GM18520 (cell line): ENCODE data around the gene TNN.
"Not testable (repeated sequence)": the region's sequence is repeated elsewhere in the genome, so short reads cannot be mapped to it uniquely, and the experiment has no call there.

Source experiments
- ATAC-seq: cut with Tn5 transposase; IDR thresholded peaks from one replicate; pipeline ENCODE4 v1.9.1; 2021; ENCODE audit not compliant: unreplicated experiment

TNN gene

DNA sequence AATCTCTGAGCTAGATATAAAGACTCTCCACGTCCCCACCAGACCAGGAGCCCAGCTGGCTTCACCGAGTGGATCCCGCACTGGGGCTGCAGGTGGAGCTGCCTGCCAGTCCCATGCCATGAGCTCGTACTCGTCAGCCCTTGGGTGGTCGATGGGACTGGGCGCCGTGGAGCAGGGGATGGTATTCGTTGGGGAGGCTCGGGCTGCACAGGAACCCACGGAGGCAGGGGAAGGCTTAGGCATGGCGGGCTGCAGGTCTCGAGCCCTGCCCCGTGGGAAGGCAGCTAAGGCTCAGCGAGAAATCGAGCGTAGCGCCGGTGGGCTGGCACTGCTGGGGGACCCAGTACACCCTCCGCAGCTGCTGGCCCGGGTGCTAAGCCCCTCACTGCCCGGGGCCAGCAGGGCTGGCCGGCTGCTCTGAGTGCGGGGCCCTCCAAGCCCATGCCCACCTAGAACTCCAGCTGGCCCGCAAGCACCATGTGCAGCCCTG, 40.7 kb downstream of the TNN start:
- ATAC-seq: not testable (repeated sequence)

DNA sequence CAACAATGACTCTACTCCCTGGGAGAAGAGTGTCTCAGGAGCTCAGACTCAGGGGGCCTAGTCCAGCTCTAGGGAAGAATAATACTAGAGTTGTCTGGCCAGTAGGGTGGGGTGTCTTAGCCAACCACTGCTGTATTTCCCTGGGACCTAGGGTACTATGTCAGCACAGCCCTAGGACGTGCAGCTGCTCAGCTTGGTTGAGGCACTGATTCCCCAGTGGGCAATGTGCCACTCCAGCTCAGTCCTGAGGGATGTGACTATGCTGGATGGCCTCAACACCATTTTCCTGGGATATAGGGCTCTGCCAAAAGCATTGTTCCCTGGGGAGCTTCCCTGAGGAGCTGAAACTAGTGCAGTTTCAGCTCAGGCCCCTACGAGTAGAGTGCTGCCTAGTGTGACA, 47.4 kb downstream of the TNN start:
- ATAC-seq: no peak

DNA sequence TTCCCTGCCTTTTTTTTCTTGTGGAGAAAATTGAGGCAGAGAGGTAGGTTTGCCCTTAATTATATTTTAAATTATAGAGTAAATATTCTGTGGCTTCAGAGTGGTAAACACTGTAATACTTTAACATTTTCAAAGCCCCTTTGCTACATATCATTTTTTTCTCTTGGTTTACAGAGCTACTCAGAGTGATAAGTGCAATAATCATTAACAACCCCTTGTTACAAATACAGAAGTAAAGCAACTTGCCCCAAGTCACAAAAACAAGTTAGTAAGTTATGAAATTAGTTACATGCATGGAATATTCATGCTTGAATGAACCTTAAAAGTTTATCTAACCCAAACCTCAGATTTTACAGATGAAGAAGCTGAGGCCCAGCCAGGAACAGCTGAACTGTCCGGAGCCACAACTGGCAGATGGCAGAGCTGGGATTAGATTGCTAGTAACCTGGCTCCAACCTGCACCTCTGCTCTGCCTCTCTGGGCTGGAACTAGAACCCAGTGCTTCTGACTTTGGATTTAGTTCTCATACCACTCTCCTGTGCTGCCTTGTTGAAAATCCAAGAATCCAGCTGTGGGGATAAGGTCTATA, 48.7 kb downstream of the TNN start:
- ATAC-seq: no peak

DNA sequence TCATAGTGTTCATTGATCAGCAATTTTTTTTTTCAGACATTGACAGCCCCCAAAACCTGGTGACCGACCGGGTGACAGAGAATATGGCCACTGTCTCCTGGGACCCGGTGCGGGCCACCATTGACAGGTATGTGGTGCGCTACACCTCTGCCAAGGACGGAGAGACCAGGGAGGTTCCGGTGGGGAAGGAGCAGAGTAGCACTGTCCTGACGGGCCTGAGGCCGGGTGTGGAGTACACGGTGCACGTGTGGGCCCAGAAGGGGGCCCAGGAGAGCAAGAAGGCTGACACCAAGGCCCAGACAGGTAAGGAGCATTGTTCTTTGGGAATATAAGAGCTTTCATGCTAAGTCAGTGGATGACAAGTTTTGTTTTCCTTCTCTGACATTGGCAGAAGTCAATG, 49.3 kb downstream of the TNN start:
- no peak for ATAC-seq

DNA sequence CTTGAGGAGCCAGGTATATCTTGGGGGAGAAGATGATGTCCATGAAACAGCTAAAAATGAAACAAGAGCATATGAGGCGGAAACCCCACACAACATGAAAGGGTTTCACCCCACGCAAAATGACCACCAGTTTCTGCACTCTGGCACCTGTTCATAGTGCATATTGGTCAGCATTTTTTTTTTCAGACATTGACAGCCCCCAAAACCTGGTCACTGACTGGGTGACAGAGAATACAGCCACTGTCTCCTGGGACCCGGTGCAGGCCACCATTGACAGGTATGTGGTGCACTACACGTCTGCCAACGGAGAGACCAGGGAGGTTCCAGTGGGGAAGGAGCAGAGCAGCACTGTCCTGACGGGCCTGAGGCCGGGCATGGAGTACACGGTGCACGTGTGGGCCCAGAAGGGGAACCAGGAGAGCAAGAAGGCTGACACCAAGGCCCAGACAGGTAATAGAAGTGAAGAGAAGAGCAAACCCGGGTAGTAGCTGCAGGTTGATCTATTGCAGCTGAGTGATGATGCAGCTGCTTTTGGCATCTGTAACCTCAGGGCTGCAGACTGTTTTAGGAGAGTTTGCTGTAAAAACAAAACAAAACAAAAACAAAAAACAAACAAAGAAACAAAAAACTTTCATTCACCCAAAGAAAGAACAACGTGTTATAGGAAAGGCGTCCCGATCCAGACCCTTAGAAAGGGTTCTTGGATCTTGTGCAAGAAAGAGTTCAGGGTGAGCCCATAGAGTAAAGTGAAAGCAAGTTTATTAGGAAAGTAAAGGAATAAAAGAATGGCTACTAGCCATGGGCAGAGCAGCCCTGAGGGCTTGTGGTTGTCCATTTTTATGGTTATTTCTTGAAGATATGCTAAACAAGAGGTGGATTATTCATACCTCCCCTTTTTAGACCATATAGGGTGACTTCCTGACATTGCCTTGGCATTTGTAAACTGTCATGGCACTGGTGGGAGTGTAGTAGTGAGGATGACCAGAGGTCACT, 51.0 kb downstream of the TNN start:
- no peak for ATAC-seq

DNA sequence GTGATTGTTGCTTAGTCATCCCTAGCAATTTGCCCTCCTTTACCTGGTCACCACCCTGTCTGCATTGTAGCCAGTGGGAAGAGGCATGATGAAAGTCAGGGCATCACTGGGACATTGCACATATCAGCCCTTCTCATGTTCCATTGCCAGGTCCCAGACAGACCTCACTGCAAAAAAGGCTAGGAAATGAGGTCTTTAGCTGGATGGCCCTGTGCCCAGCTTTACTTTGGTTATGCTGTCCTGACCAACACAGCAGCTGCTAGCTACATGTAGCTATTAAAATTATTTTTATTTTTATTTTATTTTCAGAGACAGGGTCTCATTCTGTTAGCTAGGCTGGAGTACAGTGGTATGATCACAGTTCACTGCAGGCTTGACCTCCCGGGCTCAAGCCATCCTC, 52.9 kb downstream of the TNN start:
- no peak for ATAC-seq

DNA sequence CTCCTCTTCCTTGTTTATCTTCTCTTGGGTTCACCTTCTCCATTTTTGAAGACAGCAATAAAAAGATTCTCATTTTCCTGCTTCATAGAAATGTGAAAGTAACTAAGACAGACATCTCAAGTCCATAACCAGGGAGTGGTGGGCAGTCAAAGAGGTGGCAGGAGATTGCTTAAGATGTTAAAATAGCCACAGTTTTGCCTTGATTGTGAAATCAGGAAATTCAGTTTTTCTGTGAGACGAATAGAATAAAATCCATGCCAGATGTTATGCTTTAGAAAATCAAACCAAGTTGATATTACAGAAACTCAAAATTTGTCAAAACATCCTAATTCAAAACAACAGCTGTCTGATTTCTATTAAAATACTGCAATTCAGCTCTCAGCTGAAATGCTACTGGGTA, 57.2 kb downstream of the TNN start:
- no peak for ATAC-seq

DNA sequence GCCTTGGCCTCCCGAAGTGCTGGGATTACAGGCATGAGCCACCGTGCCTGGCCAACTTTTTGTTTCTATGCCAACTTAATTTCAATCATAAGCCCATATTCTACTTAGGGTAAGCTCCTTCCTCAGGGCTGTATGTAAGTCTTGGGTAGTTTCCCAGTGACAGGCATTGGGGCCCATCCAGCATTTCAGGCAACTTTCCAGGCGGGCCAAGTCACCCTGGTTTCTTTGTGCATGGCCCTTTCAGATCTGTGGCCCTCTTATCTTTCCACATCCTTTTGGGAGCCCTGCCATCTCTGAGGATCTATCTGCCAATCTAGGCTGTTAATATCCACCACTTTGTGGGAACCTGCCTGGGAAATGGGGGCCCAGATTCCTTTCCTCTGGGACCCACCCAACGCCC, 58.7 kb downstream of the TNN start:
- ATAC-seq: no peak

DNA sequence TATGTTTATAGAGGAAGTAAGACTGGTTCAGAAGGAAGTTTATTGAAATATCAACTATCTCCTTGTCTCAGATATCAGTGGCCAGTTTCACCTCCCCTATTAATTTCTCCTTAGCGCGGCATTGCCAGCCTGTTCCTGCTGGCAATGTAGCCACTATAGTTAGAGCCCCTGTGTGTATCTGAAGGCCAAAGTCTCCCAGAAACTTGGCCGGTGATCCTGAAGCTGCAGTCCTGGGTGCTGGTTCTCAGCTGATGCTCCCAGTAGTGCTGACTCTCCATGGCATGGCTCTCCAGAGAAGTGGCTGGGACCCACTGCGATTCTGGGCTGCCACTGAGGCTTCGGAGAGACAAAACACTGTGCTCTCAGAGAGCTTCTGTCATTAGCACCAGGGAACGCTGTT, 59.9 kb downstream of the TNN start:
- no peak for ATAC-seq

DNA sequence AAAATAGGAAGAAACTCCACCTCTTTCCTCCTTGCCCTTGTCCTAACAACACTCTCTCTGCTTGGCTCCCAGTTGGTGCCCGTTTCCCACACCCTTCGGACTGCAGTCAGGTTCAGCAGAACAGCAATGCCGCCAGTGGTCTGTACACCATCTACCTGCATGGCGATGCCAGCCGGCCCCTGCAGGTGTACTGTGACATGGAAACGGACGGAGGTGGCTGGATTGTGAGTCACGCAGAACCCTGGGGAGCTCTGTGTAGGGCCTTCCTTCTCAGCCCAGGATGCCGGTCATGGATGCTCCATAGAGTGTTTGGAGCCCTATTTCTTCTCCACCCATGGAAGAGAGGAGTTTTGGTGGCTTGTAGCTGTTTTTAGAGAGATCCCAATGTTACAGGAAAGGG, 60.9 kb downstream of the TNN start:
- ATAC-seq: no peak

DNA sequence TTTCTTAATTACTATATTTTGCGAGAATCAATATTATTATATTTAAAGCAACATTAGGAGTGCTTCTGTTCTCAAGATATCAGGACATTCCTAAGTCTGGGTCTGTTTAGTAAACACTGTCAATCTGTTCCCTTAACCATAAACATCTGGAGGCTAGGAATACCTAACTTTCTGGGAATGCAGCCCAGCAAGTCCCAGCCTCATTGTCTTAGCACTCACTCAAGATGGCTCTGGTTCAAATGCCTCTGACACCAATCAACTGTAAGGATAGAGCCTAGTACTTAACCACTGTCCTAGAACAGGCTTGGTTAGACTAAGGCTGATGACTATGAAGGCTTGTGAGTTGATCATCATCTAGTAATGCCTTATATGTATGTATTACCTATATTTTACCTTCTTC, 61.5 kb downstream of the TNN start:
- no peak for ATAC-seq

DNA sequence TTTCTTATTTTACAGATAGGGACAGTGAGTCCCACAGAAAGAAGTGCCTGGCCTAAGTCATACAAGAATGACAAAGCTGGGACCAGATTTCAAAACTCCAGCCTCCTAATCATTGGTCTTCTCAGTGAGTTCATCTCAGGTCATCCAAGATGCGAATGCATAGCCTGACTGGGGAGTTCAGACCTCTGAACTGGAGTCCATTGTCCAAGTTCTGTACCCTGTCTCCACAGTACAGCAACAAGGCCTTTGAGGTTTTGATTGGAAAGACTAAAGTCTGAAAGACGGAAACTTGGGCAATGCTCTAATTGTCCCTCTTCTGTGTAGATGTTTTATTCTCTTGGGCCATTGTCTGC, 62.0 kb downstream of the TNN start:
- no peak for ATAC-seq

DNA sequence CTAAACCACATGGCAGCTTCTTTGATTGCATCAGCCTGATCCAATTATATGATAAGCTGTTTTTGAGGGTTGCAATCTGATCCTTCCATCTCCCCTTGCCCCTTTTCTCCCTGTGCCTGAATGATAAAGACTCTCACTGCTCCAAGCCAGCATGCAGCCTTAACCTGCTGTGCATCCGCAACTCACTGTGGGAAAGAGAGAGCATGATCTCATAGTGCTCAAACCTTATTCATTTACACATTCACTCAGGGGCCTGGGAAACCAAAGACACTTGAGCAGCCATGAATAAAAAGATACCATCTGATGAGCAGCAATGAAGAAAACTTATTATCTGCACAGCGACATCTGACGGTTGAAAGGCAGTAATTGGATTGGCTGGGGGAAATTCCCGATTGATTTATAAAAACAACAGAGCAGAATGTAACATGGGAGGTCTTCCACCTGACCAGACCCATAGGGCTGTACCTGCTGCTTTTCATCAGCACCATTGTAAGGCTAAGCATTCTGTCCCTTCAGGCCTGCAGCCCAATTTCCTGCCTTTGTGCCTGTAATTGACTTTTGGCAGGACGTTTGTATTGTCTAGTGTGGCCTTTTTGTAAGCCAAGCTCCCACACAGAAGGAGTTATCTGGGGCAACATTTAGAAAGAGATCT, 62.5 kb downstream of the TNN start:
- no peak for ATAC-seq

DNA sequence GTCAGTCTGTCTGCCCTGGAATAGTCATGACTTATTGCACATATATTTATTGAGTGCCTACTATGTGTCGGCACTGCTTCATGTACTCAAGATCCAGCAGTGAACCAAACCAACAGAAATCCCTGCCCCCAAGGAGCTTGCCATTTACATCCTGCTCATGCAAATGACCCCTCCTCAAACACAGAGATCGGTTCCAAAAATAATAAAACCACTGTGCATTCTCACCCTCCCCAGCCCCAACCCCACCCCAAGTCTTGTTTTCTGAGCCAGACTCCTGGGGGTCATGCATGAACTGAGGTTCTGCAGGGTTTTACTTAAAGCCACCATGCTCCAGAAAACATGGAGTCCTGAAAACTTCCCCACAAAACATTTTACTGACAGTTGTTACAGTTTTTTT, 63.0 kb downstream of the TNN start:
- ATAC-seq: no peak

DNA sequence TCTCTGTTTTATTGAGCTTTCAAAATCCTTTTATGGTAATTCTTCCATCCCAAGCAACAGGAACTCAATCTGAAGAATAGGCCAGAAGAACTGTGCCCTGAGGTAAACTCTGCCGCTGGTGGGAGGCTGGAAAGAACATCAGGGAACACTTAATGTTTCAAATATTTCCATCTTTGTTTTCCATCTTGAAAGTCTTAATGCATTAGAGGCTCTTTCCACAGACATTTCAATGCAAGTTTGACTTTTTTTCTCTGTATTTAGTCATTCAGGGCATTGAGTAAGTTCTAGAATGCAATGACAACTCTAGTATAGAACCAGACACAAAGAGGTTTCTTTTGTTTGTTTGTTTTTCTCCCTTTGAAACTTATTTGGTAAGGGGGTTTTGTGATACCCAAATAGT, 63.5 kb downstream of the TNN start:
- ATAC-seq: no peak

DNA sequence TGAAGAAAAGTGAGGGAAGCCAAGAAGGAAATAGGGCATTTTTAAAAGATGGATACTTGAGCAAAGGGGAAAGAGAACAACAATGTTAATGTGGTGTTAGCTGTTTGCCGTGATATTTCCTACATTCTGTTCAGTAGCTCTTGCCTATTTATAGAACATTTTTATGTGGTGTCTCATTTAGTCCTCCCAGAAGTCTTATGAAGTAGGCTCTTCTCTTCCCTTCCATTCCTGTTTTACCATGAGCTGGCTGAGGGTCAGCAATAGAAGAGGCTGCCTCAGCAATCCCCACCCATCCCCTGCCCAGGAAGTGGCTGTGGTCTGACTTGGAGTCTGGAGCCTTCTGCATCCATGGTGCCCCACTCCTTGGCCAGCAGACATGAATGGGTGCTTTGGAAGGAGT, 64.8 kb downstream of the TNN start:
- no peak for ATAC-seq

DNA sequence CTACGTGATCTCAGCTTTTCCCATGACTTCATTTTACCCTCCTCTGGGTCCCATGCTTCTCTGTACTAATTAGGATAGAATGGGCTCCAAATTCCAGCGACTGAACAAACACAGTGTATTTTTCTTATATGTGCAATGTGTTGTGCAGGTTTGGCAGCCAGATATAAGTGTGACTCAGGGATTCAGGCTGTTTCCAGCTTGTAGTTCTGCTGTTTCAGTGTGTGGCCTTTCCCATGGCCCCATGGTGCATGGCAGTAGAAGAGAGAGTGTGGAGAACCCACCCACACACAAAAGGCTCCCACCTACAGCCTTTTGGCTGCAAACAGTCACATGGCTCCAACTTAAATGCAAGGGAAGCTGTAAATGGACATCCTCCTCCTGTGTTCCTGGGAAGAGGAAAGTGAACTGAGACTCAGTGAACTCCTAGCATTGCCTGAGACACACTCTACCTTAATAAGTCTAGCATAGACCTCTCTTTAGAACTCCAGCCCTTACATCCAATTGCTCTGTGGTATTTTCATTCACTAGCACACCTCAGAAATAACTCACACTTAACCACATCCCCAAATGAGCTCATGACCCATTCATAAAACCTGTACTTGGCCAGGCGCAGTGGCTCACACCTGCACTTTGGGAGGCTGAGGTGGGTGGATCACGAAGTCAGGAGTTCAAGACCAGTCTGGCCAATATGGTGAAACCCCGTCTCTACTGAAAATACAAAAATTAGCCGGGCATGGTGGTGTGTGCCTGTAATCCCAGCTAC, 66.2 kb downstream of the TNN start:
- no peak for ATAC-seq

DNA sequence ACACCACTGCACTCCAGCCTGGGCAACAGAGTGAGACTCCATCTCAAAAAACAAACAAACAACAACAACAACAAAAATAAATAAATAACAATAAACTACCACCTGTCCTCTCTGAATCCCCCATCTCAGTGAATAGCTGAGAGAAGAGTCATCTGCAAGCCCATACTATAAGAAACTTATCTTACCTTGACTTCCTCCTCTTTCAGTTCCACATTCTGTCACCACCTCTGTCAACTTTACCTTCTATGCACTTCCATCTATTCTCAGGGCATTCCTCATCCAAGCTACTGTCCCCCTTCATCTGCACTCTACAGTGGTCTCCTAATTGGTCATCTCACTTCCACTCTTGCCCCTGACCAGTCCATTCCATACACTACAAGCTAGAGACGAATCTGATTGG, 66.9 kb downstream of the TNN start:
- ATAC-seq: no peak

DNA sequence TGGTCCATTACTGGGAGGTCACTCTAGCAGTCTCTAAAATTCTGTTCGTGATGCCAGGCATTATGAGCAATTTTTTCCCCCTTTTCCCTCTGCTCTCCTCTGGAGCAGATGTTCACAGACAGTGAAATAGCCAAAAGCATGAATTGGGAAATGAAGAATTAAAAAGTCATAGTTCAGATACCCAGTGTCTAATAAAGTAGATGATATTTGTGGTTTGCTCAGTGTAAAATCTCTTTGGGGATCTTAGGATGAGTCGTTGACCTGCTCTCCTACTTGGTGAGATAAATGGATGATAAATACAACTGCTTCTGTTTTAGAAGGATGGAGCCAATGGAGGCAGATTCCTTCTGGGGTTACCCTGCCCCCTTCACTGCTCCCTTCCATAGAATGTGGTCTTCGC, 68.6 kb downstream of the TNN start:
- no peak for ATAC-seq

DNA sequence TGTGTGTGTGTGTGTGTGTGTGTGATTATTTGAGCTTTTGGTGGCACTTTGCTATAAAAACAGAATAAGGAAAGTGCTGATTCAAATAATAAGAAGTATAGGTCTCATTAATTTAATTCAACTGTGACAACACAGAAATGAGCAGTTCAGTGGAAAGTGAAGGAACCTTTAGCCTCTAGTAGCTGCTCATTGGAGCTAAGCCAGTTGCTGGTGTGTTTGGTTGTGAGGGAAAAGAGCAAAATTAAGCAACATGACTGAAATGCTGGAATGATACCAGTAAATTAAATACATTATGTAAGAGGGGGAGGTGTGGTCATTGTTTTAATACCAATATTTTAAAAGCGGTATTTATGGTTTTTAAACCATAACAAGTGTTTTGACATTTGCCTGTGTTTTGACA, 69.7 kb downstream of the TNN start:
- ATAC-seq: no peak

DNA sequence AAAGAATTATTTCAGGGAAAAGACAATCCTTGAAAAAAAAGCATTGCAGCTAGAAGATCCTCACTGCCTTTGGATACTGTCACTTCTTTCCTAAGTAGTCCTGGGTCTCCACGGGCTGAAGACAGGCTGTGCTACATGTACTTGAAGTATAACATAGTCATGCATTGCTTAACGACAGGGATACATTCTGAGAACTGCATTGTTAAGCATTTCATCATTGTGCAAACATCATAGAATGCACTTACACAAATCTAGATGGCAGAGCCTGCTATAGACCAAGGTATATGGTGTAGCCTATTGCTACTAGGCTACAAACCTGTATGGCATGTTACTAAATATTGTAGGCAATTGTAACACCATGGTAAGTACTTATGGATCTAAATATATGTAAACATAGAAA, 70.9 kb downstream of the TNN start:
- ATAC-seq: no peak
